ENCODE results near the gene PCDHB15.
"Not testable (repeated sequence)": the region's sequence is repeated elsewhere in the genome, so short reads cannot be mapped to it uniquely, and the experiment has no call there.

DNA sequence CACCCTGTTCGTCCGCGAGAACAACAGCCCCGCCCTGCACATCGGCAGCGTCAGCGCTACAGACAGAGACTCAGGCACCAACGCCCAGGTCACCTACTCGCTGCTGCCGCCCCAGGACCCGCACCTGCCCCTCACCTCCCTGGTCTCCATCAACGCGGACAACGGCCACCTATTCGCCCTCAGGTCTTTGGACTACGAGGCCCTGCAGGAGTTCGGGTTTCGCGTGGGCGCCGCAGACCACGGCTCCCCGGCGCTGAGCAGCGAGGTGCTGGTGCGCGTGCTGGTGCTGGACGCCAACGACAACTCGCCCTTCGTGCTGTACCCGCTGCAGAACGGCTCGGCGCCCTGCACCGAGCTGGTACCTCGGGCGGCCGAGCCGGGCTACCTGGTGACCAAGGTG is 9.3 kb upstream of the PCDHB15 start:
- TF ChIP-seq, protein P1, sequence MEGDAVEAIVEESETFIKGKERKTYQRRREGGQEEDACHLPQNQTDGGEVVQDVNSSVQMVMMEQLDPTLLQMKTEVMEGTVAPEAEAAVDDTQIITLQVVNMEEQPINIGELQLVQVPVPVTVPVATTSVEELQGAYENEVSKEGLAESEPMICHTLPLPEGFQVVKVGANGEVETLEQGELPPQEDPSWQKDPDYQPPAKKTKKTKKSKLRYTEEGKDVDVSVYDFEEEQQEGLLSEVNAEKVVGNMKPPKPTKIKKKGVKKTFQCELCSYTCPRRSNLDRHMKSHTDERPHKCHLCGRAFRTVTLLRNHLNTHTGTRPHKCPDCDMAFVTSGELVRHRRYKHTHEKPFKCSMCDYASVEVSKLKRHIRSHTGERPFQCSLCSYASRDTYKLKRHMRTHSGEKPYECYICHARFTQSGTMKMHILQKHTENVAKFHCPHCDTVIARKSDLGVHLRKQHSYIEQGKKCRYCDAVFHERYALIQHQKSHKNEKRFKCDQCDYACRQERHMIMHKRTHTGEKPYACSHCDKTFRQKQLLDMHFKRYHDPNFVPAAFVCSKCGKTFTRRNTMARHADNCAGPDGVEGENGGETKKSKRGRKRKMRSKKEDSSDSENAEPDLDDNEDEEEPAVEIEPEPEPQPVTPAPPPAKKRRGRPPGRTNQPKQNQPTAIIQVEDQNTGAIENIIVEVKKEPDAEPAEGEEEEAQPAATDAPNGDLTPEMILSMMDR (IDR thresholded peaks at IDR 0.05 in 2 of 3, conservative IDR thresholded peaks at IDR 0.05 in 1 of 3; ENCODE audit: borderline replicate concordance in 1 of 3, insufficient read depth in 1 of 3, low read depth in 2 of 3, low read length in 2 of 3), result not testable (repeated sequence)
- TF ChIP-seq YY1 (IDR thresholded peaks at IDR 0.05; ENCODE audit: extremely low read depth, insufficient replicate concordance, low read depth, low read length); EZH2phosphoT487 (IDR thresholded peaks at IDR 0.05; ENCODE audit: borderline replicate concordance); TCF7L2 (IDR thresholded peaks at IDR 0.05; ENCODE audit: borderline replicate concordance, extremely low read depth, insufficient read depth, insufficient read length); POLR2AphosphoS5 (IDR thresholded peaks at IDR 0.05; ENCODE audit: low read depth, low read length); EGR1 (IDR thresholded peaks at IDR 0.05; ENCODE audit: low read depth); POLR2A (IDR thresholded peaks at IDR 0.05; ENCODE audit: borderline replicate concordance, extremely low read depth, insufficient read depth, insufficient read length); JUND (IDR thresholded peaks at IDR 0.05); ZNF274 (IDR thresholded peaks at IDR 0.05; ENCODE audit: low read depth, low read length); SIN3A (IDR thresholded peaks at IDR 0.05; ENCODE audit: low read depth); EZH2 (IDR thresholded peaks at IDR 0.05): not testable (repeated sequence)
- TF ChIP-seq, protein P2, sequence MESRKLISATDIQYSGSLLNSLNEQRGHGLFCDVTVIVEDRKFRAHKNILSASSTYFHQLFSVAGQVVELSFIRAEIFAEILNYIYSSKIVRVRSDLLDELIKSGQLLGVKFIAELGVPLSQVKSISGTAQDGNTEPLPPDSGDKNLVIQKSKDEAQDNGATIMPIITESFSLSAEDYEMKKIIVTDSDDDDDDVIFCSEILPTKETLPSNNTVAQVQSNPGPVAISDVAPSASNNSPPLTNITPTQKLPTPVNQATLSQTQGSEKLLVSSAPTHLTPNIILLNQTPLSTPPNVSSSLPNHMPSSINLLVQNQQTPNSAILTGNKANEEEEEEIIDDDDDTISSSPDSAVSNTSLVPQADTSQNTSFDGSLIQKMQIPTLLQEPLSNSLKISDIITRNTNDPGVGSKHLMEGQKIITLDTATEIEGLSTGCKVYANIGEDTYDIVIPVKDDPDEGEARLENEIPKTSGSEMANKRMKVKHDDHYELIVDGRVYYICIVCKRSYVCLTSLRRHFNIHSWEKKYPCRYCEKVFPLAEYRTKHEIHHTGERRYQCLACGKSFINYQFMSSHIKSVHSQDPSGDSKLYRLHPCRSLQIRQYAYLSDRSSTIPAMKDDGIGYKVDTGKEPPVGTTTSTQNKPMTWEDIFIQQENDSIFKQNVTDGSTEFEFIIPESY (IDR thresholded peaks at IDR 0.05; ENCODE audit: extremely low read depth, insufficient replicate concordance, low read length), result not testable (repeated sequence)
- TF ChIP-seq, protein P3, sequence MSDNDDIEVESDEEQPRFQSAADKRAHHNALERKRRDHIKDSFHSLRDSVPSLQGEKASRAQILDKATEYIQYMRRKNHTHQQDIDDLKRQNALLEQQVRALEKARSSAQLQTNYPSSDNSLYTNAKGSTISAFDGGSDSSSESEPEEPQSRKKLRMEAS (IDR thresholded peaks at IDR 0.05), result not testable (repeated sequence)

Measured in HCT116 (cell line).